Testis (tissue), 2 donors: ENCODE results near the gene EXD2.

ENCODE experiments used
- CTCF ChIP-seq, 3 experiments: fragments of 450-650 bp in 2 of 3; fragments of 200-600 bp in 1 of 3; sonication (generic) in 1 of 3; IDR thresholded peaks; one replicate each; pipeline ENCODE4 v1.5.1; 2016 to 2019; ENCODE audit warnings: antibody characterized with exemption in 3 of 3, mild to moderate bottlenecking in 2 of 3, moderate library complexity in 1 of 3
- POLR2A ChIP-seq: fragments of 450-650 bp; IDR thresholded peaks from one replicate; pipeline ENCODE4 v1.6.1; 2017; ENCODE audit warnings: antibody characterized with exemption, mild to moderate bottlenecking, moderate library complexity

- TF ChIP-seq CTCF (IDR thresholded peaks at IDR 0.05) (no peak), POLR2A (no peak)
Measured at GRCh38 chr14:69280746-69281291, 89.5 kb downstream of the EXD2 start.
